SK-N-SH treated with all-trans-retinoic acid at 6 μM for 48 hours (cell line): ENCODE measurements around the gene CAPG.

Experiments
- ARNTL ChIP-seq: fragments of 450-650 bp; formaldehyde crosslinking; IDR thresholded peaks from 2 replicates; pipeline ENCODE4 v1.5.0; 2020; ENCODE audit warnings: low read depth, mild to moderate bottlenecking, moderate library complexity, borderline replicate concordance
- ESRRG ChIP-seq: fragments of 250-450 bp; sonication (Bioruptor Pico); IDR thresholded peaks from 2 replicates; pipeline ENCODE4 v1.6.1; 2021; ENCODE audit warnings: mild to moderate bottlenecking
- GLIS3 ChIP-seq: fragments of 250-450 bp; sonication (Bioruptor Pico); IDR thresholded peaks from 2 replicates; pipeline ENCODE4 v1.5.0; 2020; ENCODE audit warnings: mild to moderate bottlenecking, moderate library complexity
- ISL1 ChIP-seq: fragments of 250-450 bp; sonication (Bioruptor Pico); IDR thresholded peaks from 2 replicates; pipeline ENCODE4 v2.1.2; 2022; ENCODE audit warnings: mild to moderate bottlenecking, moderate library complexity
- OSR1 ChIP-seq: fragments of 250-450 bp; sonication (Bioruptor Pico); IDR thresholded peaks from 2 replicates; pipeline ENCODE4 v1.8.0; 2022; ENCODE audit warnings: moderate library complexity, mild to moderate bottlenecking, inconsistent platforms
- PPARA ChIP-seq: fragments of 250-450 bp; sonication (Bioruptor Pico); IDR thresholded peaks from 2 replicates; pipeline ENCODE4 v1.5.0; 2020; ENCODE audit warnings: mild to moderate bottlenecking, borderline replicate concordance
- RARB ChIP-seq: fragments of 250-450 bp; sonication (Bioruptor Pico); IDR thresholded peaks from 2 replicates; pipeline ENCODE4 v1.8.0; 2021; ENCODE audit warnings: mild to moderate bottlenecking, moderate library complexity
- SNAI2 ChIP-seq: fragments of 250-450 bp; sonication (Bioruptor Pico); IDR thresholded peaks from 2 replicates; pipeline ENCODE4 v1.5.0; 2020; ENCODE audit warnings: mild to moderate bottlenecking, moderate library complexity
- ZFP3 ChIP-seq: fragments of 250-450 bp; sonication (Bioruptor Pico); IDR thresholded peaks from 2 replicates; pipeline ENCODE4 v1.5.0; 2020; ENCODE audit warnings: mild to moderate bottlenecking, moderate library complexity
- ZNF8 ChIP-seq: fragments of 450-650 bp; formaldehyde crosslinking; IDR thresholded peaks from 2 replicates; pipeline ENCODE4 v1.5.0; 2020; ENCODE audit warnings: mild to moderate bottlenecking, moderate library complexity
- TF ChIP-seq, protein P1 (sequence below): fragments of 250-450 bp; sonication (Bioruptor Pico); IDR thresholded peaks from 2 replicates; pipeline ENCODE4 v1.5.0; 2020; ENCODE audit warnings: mild to moderate bottlenecking, moderate library complexity
- TF ChIP-seq, protein P2 (sequence below): fragments of 250-450 bp; sonication (Bioruptor Pico); IDR thresholded peaks from 2 replicates; pipeline ENCODE4 v1.5.1; 2020; ENCODE audit warnings: low read depth, mild to moderate bottlenecking, moderate library complexity
- TF ChIP-seq, protein P3 (sequence below): fragments of 250-450 bp; sonication (Bioruptor Pico); IDR thresholded peaks from 2 replicates; pipeline ENCODE4 v1.8.0; 2020; ENCODE audit warnings: mild to moderate bottlenecking, moderate library complexity, borderline replicate concordance
- TF ChIP-seq, protein P4 (sequence below): fragments of 250-450 bp; sonication (Bioruptor Pico); IDR thresholded peaks from 2 replicates; pipeline ENCODE4 v1.8.0; 2021; ENCODE audit warnings: low read depth, mild to moderate bottlenecking, moderate library complexity, borderline replicate concordance

GRCh38 chr2:85385746-85386145, 24.4 kb downstream of the CAPG start:
- TF ChIP-seq ISL1 (no peak), PPARA (no peak), SNAI2 (CRISPR knock-in tag) (no peak), GLIS3 (CRISPR knock-in tag) (no peak), RARB (CRISPR knock-in tag) (no peak), ARNTL (no peak), ESRRG (no peak), ZNF8 (CRISPR knock-in tag) (no peak), OSR1 (CRISPR knock-in tag) (no peak), ZFP3 (CRISPR knock-in tag) (no peak)
- TF ChIP-seq, protein P1, sequence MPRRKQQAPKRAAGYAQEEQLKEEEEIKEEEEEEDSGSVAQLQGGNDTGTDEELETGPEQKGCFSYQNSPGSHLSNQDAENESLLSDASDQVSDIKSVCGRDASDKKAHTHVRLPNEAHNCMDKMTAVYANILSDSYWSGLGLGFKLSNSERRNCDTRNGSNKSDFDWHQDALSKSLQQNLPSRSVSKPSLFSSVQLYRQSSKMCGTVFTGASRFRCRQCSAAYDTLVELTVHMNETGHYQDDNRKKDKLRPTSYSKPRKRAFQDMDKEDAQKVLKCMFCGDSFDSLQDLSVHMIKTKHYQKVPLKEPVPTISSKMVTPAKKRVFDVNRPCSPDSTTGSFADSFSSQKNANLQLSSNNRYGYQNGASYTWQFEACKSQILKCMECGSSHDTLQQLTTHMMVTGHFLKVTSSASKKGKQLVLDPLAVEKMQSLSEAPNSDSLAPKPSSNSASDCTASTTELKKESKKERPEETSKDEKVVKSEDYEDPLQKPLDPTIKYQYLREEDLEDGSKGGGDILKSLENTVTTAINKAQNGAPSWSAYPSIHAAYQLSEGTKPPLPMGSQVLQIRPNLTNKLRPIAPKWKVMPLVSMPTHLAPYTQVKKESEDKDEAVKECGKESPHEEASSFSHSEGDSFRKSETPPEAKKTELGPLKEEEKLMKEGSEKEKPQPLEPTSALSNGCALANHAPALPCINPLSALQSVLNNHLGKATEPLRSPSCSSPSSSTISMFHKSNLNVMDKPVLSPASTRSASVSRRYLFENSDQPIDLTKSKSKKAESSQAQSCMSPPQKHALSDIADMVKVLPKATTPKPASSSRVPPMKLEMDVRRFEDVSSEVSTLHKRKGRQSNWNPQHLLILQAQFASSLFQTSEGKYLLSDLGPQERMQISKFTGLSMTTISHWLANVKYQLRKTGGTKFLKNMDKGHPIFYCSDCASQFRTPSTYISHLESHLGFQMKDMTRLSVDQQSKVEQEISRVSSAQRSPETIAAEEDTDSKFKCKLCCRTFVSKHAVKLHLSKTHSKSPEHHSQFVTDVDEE, result no peak
- TF ChIP-seq, protein P2, sequence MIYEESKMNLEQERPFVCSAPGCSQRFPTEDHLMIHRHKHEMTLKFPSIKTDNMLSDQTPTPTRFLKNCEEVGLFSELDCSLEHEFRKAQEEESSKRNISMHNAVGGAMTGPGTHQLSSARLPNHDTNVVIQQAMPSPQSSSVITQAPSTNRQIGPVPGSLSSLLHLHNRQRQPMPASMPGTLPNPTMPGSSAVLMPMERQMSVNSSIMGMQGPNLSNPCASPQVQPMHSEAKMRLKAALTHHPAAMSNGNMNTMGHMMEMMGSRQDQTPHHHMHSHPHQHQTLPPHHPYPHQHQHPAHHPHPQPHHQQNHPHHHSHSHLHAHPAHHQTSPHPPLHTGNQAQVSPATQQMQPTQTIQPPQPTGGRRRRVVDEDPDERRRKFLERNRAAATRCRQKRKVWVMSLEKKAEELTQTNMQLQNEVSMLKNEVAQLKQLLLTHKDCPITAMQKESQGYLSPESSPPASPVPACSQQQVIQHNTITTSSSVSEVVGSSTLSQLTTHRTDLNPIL (CRISPR knock-in tag), result no peak
- TF ChIP-seq, protein P3, sequence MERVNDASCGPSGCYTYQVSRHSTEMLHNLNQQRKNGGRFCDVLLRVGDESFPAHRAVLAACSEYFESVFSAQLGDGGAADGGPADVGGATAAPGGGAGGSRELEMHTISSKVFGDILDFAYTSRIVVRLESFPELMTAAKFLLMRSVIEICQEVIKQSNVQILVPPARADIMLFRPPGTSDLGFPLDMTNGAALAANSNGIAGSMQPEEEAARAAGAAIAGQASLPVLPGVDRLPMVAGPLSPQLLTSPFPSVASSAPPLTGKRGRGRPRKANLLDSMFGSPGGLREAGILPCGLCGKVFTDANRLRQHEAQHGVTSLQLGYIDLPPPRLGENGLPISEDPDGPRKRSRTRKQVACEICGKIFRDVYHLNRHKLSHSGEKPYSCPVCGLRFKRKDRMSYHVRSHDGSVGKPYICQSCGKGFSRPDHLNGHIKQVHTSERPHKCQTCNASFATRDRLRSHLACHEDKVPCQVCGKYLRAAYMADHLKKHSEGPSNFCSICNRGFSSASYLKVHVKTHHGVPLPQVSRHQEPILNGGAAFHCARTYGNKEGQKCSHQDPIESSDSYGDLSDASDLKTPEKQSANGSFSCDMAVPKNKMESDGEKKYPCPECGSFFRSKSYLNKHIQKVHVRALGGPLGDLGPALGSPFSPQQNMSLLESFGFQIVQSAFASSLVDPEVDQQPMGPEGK, result no peak
- TF ChIP-seq, protein P4, sequence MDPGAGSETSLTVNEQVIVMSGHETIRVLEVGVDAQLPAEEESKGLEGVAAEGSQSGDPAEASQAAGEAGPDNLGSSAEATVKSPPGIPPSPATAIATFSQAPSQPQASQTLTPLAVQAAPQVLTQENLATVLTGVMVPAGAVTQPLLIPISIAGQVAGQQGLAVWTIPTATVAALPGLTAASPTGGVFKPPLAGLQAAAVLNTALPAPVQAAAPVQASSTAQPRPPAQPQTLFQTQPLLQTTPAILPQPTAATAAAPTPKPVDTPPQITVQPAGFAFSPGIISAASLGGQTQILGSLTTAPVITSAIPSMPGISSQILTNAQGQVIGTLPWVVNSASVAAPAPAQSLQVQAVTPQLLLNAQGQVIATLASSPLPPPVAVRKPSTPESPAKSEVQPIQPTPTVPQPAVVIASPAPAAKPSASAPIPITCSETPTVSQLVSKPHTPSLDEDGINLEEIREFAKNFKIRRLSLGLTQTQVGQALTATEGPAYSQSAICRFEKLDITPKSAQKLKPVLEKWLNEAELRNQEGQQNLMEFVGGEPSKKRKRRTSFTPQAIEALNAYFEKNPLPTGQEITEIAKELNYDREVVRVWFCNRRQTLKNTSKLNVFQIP (CRISPR knock-in tag), result no peak
